GM18870 (cell line): ENCODE measurements around the gene NYAP2.

Source experiments
- ATAC-seq: cut with Tn5 transposase; IDR thresholded peaks from one replicate; pipeline ENCODE4 v1.9.1; 2021; ENCODE audit warnings: moderate library complexity; ENCODE audit not compliant: unreplicated experiment

The NYAP2 gene

DNA sequence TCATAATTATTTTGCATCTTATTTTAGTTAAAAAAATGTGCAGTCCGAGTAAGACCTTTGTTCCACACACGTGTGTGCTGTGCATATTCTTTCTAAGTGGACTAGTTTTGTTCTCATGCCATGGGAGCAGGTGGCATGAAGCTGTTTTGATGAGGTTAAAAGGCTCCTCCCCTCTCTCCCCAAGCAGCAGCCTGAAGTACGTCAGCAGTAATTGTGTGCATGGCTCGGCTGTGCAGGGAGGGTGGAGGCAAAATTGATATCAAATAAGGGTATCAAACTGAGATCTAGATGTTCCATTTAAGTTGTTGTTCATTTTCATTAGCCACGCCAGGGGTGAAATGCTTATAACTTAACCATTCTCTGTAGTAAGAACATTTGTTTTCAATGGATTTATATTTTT lies at the start of gene NYAP2:
Gene NYAP2 (plus strand): TSS at position 207 of the 400 bp plus-strand sequence. CDS start 9,171 bp downstream, outside the sequence.
- no peak for ATAC-seq

DNA sequence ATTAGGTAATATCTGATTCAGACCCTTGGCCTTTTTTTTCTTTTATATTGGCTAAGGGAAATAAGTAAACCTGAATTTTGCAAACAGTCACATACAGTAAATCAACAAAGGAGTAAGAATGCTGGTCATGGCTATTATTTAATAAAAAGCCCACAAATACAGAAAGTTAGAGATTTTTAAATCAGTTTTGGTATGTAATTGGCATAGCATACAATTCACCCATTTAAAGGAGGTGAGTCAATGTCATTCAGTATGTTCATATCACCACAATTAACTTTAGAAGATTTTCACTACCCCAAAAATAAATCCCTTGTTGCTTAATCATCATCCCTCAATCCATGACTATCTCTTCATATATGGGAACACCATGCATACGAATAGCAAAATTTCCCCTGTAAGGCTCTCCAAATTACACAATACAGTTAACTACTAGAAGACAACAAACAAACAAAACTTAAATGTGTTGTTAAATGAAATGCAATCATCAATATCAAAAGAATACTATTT lies 45.9 kb upstream of the NYAP2 start:
- no peak for ATAC-seq

DNA sequence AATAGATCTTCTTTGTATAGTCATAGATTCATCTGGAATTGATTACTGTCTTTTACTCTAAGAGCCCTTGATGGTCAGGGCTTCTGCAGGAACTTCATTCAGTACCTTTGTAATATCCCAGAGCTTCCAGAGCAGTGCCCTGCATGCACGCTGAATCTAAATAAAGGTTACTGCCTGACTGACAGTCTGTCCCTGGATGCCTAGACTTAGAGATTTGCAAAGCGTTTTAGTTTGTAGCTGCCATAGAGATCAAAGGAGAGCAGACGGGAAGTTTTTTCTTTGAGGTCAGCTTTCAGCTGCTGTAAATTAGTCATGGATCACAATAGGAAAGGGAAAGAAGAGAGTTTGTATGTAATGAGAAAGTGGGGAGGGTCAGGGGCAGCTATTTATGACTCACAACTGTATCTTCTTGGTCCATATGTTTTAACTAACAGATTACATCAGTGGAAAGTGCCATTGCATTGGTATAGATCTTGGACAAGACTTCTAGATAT lies 45.2 kb upstream of the NYAP2 start:
- no peak for ATAC-seq

DNA sequence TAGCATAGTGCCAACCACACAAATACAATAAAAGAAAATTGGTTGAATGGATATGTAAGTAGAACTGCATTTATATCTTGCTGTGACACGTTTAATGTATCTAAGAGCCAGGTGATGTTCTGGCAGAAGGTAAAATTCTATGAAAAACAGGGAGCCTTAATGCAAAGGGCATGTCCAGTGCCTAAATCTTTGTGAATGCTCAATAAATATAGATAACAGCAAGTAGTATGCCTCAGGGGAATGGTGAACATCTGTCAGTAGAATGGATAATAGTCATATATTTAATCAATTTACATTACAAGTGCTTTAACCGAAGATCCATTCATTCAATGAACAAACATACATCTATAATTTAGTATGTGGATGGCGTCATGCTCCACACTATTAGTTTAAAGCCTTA lies 43.7 kb upstream of the NYAP2 start:
- no peak for ATAC-seq

DNA sequence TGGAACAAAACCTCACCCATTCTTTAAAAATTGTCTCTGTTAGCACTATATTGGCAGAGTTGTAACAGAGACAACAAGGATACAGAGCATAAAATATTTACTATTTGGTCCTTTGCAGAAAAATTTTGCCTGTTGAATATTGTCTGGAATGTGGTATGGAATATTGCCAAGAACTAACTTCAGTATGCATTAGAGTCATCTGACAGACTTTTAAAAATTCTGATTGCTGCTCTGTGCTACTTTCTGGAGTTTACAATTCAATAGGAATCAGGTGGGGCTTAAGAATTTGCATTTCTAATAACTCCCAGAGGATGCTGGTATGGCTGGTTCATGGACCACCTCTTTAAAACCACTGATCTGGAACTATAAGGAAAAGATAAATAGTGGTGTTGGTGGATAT lies 32.8 kb upstream of the NYAP2 start:
- no peak for ATAC-seq

DNA sequence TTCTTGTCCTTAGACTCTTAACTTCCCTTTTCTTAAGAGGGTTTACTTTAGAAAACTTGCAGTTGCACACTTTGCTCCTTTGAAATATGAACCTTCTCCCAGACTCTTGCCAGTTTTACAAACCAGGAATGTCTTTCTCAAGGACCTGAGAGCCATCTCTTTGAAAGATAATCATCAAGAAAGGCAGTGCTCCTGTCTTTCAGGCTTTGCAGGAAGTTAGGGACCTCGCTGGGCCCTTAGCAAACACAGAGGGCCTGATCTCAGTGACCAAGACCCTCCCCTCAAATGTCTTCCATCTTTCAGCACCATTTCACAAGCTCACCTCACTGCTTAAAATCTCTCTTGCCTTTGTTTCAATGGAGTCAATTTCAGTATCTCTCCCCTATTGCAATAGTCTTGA lies 32.0 kb upstream of the NYAP2 start:
- ATAC-seq, result no peak

DNA sequence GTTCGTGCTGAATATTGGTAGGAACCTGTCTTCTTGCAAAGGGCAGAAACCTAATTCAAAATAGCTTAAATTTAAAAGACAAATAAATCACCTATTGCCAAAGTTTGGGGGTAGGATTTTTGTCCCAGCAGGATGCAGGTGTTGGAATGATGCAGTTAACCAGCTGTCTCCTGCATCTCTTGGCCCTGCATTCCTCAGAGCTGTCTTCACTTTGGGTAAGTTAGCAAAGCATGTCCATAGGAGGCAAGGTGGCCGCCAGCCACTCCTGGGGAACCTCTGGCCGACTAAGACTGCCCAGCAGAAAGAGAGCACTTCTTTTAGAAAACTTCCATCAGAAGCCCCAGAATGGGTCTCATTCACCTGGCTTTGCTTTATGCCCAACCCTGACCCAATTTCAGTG lies 20.5 kb upstream of the NYAP2 start:
- ATAC-seq, result no peak

DNA sequence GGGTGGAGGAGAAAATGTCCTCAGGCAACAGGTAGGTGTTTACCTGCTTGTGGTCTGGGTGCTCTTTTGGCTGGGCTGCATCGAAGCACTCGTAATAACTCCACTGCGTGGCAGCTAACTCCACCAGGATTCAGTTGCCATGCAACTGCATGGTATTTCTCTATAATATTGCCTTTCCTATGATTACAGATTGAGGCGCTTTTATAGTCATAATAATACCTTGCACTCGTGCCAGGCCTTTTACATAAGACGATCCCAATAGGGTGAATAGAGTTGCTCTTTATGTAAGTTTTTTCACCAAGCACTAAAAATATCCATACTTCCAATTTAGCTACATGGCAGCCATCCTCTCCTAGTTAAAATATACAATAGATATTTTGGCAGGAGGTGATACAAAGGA lies 19.7 kb upstream of the NYAP2 start:
- no peak for ATAC-seq

DNA sequence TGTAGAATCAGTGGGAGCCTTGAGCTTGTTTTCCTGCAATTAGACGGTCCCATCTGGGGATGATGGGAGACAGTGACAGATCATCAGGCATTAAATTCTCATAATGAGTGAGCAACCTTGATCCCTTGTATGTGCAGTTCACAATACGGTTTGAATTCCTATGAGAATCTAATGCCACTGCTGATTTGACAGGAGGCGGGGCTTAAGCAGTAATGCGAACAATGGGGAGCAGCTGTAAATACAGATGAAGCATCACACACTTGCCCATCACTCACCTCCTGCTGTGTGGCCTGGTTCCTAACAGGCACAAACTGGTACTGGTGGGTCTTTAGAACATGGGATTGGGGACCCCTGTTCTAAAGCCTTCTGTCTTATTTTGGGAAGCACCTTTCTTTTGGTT lies 17.9 kb upstream of the NYAP2 start:
- ATAC-seq, result no peak

DNA sequence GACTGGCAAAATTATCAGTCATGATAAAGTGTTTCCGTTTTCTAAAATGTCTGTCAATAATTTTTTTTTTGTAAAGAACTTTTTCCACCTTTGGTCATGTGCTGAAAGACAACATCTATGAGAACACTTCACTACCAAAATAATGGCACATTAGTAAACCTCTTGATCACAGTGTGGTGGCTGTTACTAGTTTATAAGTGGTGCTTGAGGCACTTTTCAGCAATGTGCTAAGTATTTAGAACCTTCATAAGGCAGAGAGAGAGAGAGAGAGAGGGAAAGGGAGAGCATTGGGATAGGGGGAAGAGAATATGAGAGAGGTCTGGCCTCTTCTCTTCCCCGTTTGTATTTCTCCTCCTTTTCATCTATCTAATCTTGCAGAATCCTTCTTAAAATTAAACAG lies 1.1 kb upstream of the NYAP2 start:
- no peak for ATAC-seq

DNA sequence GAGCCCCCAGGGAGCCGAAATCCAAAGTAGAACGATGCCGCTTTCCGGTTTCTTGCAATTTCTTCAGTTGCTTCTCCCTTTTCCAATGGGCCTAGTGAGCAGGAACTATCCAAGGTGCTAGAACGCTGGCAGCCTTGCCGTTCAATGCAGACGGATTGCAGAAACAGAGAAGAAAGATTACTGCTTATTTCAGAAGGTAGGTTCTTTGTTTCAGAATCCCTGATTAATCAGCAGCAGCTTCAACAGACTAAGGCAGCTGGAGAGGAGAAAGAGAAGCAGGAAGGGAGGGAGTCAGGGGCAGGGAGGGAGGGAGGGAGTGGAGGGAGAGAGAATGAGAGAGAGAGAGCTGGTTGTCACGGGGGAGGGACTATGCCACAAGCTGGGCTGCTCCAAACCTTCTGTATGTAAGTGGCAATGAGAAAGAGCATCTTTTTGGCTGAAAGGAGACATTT lies 576 bp downstream of the NYAP2 start:
- no peak for ATAC-seq

DNA sequence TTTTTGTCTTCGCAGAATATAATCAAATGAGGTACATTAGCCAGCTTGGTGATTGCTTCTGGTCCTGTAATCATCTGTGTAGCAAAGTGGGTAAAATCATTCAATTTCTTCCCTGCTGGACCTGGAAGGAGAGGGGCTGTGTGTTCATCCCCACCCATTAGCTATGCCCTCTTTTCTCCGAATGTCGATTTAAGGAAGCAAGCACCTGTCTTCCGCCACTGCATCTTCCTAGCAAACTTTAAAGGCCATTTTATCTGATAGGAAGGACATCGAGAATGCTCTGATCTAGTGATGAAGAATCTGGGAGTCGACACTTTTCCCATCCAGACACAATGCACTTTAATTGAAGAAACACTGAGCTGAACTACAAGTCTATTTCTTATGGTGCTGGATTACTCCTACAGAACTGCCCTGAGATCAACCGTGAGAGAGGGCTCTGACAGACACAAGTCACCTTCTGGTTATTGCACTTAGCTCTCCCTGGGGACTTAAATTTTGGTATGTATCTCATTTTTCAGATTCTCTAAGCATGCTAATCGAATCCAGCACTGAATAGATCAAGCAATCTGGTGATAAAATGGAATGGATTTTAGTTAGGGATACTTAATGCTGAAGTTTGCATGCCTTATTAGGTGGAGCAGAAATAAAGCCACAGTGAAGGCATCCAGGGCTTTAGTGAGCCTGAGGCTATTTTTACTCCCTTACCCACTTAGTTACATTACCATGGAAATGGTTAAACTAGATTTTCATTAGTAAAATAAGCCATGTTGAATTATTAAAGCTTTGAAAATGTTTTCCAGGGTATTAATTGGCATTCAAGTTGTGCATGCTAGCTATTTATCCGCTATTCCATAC lies 1.3 kb downstream of the NYAP2 start:
- ATAC-seq, result no peak

DNA sequence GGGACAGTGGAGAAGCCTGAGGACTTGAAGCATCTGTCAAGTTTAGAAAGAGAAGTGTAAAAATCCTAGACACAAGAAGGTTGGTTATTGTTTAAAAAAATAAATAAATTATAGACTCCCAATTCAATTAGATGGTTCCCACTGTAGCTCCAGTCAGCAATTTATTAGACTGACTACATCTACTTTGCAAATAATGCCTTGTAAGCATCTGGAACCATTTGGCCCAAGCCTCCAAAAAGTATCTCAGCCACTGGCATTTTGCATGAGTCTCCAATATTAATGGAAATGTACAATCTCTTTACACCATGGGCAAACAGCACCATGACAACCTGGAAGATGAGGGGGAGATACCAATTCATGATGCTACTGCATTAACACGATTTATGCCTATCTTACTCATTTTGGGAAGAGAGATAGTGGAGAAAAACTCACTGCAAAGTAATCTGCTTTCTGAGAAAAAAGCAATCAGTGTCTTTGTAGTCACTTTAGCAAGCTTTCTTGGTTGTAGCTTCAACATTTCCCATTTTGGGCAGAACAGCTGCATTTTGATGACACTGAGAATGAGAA lies 2.8 kb downstream of the NYAP2 start:
- no peak for ATAC-seq

DNA sequence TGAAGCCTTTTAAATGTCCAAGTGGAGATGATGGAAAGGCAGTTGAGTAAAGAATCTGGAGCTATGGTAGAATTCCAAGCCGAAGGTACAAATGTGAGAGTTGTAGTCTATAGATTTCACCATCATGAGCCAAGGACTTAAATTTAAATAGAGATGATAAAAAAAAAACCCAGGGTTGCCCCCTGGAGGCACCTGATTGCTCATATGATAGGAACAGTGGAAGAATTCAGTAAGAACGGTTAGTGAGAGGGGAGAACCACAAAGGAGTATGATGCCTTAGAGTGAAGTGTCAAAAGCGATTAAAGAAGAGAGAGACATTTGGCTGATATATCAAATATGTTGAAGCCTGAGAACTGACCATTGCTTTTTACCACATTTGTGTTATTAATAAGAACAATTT lies 11.9 kb downstream of the NYAP2 start:
- no peak for ATAC-seq

DNA sequence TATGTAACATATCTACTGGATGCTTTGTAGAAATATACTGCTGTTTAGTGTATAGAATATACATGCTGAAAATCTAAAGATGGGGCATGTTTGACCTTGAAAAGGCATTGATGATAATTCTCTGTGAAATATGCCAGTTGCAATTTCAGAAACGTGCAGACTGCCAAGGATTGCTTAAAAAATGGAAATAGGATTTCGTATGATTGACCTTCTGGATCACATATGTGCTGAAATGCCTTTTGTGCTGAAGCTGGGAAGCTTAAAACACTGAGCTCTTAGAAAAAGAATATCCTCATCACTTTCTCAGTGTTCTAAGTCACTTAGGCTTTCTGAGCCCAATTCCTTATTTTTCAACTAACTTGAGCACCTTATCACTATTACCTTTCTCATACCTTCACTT lies 14.3 kb downstream of the NYAP2 start:
- no peak for ATAC-seq

DNA sequence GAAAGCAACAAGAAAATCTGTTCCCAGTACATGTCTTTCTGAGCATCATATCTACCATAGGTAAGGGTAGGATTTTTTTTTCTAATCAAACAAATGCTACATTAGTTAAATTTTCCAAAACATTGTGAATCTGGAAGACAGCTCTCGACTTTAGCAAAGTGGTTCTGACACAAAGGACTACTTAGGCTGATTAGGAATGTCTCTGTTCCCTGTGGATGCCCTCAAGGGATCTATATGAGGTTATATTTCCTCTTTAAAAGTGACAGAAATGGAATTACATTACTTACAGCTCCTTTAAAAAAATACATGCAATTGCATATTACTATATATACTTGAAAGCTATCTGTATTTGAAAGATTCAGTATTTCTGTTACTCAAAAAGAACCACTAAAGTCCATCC lies 15.4 kb downstream of the NYAP2 start:
- ATAC-seq, result no peak

DNA sequence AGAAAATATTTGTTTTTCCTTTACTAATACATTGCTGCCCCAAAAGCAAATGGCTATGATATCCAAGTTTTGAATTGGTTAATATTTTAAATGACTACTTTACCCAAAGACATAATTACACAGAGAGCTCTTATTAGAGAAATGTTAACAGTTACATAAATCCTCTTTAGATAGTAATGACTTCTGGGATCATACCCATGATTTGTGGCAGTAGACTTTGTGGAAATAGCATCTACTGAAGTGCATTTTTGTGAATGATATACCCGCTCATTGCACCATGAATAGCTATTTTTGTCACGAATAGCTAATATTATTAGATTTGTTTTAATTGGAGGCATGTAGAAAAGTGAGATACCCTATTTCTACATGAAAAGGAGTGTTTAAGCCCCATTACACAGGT lies 15.8 kb downstream of the NYAP2 start:
- ATAC-seq, result no peak

DNA sequence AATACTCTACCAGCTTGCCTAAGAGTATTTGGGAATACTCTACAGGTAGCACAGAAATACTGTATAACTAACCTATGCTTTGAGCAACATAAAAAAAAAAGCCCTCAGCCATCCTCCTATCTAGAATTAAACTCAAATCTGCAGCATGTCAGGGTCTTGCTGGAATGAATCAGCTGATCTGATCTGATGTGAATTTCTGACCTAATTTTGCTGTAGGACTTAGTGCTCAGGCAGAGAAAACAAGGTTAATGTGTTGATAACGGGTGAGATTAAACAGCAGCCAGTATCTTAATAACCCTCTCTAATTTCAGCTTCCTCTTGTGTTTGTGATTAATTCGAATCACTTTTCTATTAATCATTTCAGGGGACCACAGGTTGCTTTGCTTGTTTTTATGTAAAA lies 16.3 kb downstream of the NYAP2 start:
- no peak for ATAC-seq

DNA sequence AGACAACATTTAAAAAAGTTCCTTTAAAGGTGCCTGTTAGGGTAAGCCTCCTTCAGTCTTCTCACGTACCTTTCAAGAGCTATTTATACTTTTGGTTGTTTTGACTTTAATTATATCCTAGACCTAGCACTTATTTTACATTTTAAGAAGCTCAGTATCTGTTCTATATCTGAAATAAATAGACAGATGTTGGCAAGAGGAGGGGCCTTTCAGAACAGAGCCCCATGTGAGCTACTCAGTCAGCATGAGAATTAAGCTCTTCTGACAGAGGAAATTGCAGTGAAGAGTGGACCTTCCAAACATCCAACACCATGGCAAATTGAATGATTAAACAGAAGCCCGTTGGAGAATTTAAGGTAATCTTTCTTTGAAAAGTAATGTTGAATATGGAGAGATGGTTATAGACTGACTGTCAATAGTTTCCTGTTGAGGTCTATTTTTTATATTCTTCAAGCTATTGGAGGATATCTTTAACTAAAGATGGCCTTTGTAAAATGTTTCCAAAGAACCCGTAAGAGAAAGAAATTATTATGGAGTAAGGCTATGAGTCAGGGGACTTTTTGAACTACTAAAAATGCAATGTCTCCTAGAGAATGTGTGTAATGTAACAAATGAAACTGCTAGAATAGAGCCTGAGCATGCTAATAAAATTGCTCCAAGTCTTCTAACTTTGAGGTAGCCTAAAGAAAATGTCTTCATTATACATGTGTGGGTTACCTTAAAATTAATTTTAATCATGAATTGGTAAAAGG lies 17.3 kb downstream of the NYAP2 start:
- no peak for ATAC-seq

DNA sequence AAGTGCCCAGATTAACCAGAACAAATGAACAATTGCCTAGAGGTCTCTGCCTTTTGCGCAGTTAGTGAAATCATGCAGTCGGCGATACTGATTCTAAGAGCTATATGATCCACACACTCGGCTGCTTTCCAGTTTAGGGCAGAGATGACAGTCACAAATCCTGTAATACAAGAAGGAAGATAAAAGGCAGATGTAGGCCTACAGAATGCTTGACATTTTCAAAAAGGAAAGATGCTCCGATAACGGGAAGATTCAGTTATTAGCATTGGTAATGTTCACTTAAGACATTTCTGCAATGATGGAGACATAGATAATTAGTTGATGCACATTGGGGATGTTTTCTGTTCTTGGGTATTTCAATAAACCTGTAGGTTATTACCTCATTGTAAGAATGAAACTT lies 19.5 kb downstream of the NYAP2 start:
- ATAC-seq, result no peak

DNA sequence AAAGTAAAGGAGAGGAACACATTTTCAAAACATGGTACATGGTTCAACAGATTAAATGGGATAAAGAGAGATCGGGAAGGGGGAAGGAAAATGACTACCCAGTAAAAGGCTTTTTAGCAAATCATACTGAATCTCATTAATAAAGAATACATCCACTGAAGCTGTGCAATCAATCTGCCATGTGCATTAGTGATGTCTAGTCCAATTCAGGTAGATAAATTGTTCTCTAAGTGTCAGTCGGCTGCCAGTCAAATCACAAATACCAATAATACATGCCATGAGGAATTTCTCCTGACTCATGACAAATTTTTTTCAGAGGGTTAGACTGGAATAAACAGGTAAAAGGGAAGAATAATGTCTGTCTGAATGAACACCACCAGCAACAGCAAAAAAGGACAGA lies 22.6 kb downstream of the NYAP2 start:
- no peak for ATAC-seq

DNA sequence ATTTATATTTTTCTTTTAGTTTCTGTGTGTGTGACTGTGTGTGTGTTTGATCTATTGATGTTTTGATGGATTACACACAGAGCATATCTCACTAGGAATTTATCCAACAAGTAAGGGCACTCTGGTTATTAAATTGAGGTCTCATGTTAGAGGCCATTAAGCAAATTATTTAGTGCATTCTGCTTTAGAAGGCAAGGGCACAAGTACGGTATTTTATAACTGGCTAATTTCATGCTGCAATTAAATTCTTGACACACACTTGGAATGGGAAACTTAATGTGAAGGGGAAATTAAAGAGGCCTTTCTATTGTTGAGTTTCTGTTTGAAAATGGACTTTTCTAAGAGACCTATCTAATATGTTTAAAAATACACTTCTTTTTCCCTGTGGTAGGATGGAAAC lies 25.8 kb downstream of the NYAP2 start:
- ATAC-seq, result no peak
